Adrenal gland (tissue), 12 donors: ENCODE results near the gene GNS. TPM values are rescaled to one million over a fixed set of nuclear protein-coding genes. Genes with fewer than 3 reads are reported as not detected.

Experiments used
- DNase-seq, 7 donors: peaks; one replicate each; pipeline ENCODE4 v3.0.0-alpha.2; 2019 to 2020
- H3K27ac ChIP-seq, 5 donors: fragments of 200-600 bp; sonication (generic) in 4 of 5; 1 replicate in 3 of 5; 2 replicates in 2 of 5; pipeline versions ENCODE4 v1.5.1 to v1.8.0; 2016 to 2020; ENCODE audit warnings: mild to moderate bottlenecking in 1 of 5
- H3K27me3 ChIP-seq: fragments of 200-600 bp; 2 replicates; pipeline ENCODE4 v1.8.0; 2021
- H3K36me3 ChIP-seq, 2 donors: fragments of 200-600 bp; replicated peaks in 1 of 2; 1 replicate in 1 of 2; 2 replicates in 1 of 2; pipeline versions ENCODE4 v1.5.1 to v1.8.0; 2018 to 2022
- H3K4me1 ChIP-seq, 2 donors: fragments of 200-600 bp; replicated peaks in 1 of 2; 1 replicate in 1 of 2; 2 replicates in 1 of 2; pipeline versions ENCODE4 v1.5.1 to v1.8.0; 2018 to 2021
- H3K4me3 ChIP-seq, 4 donors: fragments of 200-600 bp; sonication (generic) in 3 of 4; one replicate each; pipeline ENCODE4 v1.5.1; 2016 to 2018
- H3K9me3 ChIP-seq, 3 donors: fragments of 200-600 bp; sonication (generic) in 1 of 3; replicated peaks in 1 of 3; 1 replicate in 2 of 3; 2 replicates in 1 of 3; pipeline versions ENCODE4 v1.5.1 to v1.8.0; 2016 to 2021
- POLR2A ChIP-seq, 2 donors: fragments of 450-650 bp; IDR thresholded peaks; one replicate each; pipeline ENCODE4 v1.6.1; 2017; ENCODE audit warnings: antibody characterized with exemption in 2 of 2, mild to moderate bottlenecking in 2 of 2, moderate library complexity in 1 of 2
- WGBS, 4 donors: extraction: QIAGEN DNeasy Blood & Tissue Kit in 2 of 4; methylation state at CpG; one replicate each; pipeline versions ENCODE4 v1.1.5 to v1.1.7; 2013 to 2017; 5-methylcytosine and 5-hydroxymethylcytosine counted together
- intact Hi-C, 2 donors: fragments of 100-400 bp; cut with DNase I; formaldehyde crosslinking; loops; one replicate each; pipeline versions ENCODE4 v1.14.1 to v1.15.0; 2022 to 2023
- polyA plus RNA-seq, 3 donors: library from polyadenylated mRNA; stranded (reverse); fragments of 200-250 nt in 2 of 3; fragments of 350-450 nt in 1 of 3; fragmentation: Illumina TruSeq in 1 of 3; extraction: RNeasy Lipid Tissue Mini Kit (QIAGEN cat#74804) in 1 of 3; gene quantifications; one replicate each; pipeline ENCODE4 v1.2.3, GENCODE V29; 2013 to 2014
- total RNA-seq, 9 donors: library from RNA; depleted of rRNA in 4 of 9; stranded (reverse); fragments of >200 nt in 4 of 9; fragments of 120-200 nt in 1 of 9; fragmentation: NEBNext Ultra II Directional in 1 of 9; extraction: Animal tissue kit (Norgen Biotek cat#: 25700) in 1 of 9; gene quantifications; one replicate each; pipeline versions ENCODE4 v1.1.0 to v1.2.4, GENCODE V29; 2013 to 2023
- TF ChIP-seq, protein P1 (sequence below), 6 experiments: fragments of 450-650 bp in 4 of 6; fragments of 200-600 bp in 2 of 6; sonication (generic) in 1 of 6; IDR thresholded peaks; 1 replicate in 5 of 6; 2 replicates in 1 of 6; pipeline versions ENCODE4 v1.5.1 to v1.8.0; 2016 to 2021; ENCODE audit warnings: antibody characterized with exemption in 6 of 6, mild to moderate bottlenecking in 2 of 6, moderate library complexity in 1 of 6
- donor health status: healthy with polysubstance abuse.
- donor health status: Bipolar disorder and iron deficiency.
- donor health status: DM: yes; HTN: yes; CAD: no.
- donor health status: DM: no; HTN: no; CAD: no.
- donor health status: DM: no; HTN: no; CAD: no.
- donor health status: DM: yes; HTN: yes; CAD: no.

The GNS gene
- total and polyA plus RNA-seq, 12 donors = 44.3 to 647 (median 567) TPM

DNA sequence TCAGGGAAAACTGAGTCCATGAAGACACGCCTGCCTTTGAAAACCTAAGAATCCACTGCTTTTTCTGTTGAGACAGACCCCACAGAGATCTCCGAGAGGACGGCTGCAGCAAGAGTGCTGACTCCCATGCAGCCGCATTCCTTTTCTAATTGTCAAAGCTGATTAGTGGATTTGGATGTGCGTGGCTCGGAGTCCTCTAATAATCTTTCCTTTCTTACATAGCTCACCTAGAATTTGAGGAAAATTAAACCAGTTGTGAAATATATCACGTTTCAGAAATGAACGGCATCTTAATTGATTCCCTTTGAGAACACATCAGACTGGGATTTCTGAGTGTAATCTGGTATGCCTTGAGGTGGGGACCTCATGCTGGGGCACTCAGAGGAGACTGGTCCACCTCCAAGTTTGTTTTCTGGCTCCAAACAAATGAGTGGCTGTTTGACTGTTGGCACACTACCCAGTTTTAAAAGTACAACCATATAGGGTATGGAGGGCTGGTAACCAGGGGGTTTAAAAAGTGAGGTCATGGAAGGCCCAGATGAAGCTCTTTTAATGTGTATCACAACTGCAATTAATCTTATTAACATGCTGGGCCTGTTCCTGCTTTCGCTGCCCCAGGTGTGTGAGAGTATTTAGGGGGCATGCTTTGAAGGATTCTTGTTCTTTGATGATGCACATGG lies 85.6 kb downstream of the GNS start:
- no peaks in the 10 kb centered on the region for H3K27me3 ChIP-seq
- no peaks in the 10 kb centered on the region for H3K9me3 ChIP-seq
- peaks cover 63 to 81% of the 10 kb centered on the region in 2 donors for H3K4me1 ChIP-seq
- no peak for TF ChIP-seq POLR2A (IDR thresholded peaks at IDR 0.05)
- TF ChIP-seq, protein P1, sequence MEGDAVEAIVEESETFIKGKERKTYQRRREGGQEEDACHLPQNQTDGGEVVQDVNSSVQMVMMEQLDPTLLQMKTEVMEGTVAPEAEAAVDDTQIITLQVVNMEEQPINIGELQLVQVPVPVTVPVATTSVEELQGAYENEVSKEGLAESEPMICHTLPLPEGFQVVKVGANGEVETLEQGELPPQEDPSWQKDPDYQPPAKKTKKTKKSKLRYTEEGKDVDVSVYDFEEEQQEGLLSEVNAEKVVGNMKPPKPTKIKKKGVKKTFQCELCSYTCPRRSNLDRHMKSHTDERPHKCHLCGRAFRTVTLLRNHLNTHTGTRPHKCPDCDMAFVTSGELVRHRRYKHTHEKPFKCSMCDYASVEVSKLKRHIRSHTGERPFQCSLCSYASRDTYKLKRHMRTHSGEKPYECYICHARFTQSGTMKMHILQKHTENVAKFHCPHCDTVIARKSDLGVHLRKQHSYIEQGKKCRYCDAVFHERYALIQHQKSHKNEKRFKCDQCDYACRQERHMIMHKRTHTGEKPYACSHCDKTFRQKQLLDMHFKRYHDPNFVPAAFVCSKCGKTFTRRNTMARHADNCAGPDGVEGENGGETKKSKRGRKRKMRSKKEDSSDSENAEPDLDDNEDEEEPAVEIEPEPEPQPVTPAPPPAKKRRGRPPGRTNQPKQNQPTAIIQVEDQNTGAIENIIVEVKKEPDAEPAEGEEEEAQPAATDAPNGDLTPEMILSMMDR (IDR thresholded peaks at IDR 0.05) = no peak
- intact Hi-C loops = loop anchor here (10.0 kb wide), 1 partner anchor 59 kb away; the partner anchor contains the start of gene RASSF3 (in 2 of the 2)
- DNase-seq = no peak
- H3K4me3 ChIP-seq = no peak overlapping the region
- peak overlapping the region in 4 of 5 donors; percentile 7 to 88 (median 40) for H3K27ac ChIP-seq
- 67 to 71% (median 68%) methylated on average over 8 to 9 of the region's 9 CpGs for WGBS, 4 donors
- no peaks in the 10 kb centered on the region for H3K36me3 ChIP-seq

DNA sequence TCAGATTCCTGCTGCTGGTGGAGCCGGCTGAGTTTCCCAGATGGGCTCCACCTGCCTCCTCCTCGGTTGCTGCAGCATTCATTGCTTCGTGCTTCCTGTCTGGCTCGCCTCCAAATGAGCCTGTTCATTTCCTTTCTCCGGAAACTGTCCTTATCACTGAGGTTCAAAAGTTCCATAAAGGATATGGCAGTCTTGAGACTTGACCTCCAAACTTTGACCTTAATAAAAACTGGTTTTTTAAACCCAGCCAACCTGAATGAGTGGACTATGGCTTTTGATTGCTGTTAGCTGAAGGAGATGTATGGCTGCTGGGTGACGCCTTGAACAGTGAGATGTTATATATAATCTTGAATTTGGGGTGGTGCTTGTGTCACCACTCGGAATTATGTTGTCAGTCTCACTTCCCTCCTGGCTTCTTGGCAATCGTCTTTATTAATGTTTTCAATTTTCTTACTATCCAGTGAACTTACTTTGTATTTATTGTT lies 86.2 kb downstream of the GNS start:
- Histone ChIP-seq H3K4me1 (peaks cover 64 to 85% of the 10 kb centered on the region in 2 donors), H3K4me3 (no peak overlapping the region), H3K36me3 (no peaks in the 10 kb centered on the region), H3K27ac (peak overlapping the region in 4 of 5 donors; percentile 7 to 88 (median 62)), H3K9me3 (no peaks in the 10 kb centered on the region), H3K27me3 (no peaks in the 10 kb centered on the region)
- intact Hi-C loops = loop anchor here (10.0 kb wide), 1 partner anchor 58 kb away; the partner anchor contains the start of gene RASSF3 (in 2 of the 2)
- peak; percentile 47 to 84 (median 70) for DNase-seq
- TF ChIP-seq POLR2A (IDR thresholded peaks at IDR 0.05) = no peak
- TF ChIP-seq, protein P1 (IDR thresholded peaks at IDR 0.05) = no peak
- WGBS, 4 donors = 8 to 13% (median 10%) methylated on average over 8 of the region's 8 CpGs

DNA sequence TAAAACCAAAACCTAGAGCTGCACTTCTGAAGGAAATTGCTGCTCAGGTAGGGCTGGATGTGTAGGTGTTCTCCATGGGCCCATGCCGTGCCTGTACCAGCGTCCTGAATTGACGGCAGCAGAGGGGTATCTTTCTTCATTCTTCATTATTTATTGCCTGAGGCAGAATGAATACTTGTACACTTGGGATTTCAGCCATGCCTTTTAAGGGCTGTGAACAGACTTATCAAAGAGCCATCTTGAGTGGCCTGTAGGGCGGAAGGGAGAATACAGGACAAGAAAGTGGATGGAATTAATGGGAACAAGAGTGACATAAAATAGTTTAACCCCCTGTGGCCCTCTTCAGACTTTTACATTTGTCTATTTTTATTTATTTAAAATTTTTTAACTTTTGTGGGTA lies 87.5 kb downstream of the GNS start:
- 42 to 69% (median 60%) methylated on average over 4 of the region's 4 CpGs for WGBS, 4 donors
- DNase-seq = no peak
- H3K4me1 ChIP-seq = peaks cover 71 to 89% of the 10 kb centered on the region in 2 donors
- intact Hi-C loops = loop anchor here (10.0 kb wide), 1 partner anchor 57 kb away; the partner anchor contains the start of gene RASSF3 (in 2 of the 2)
- H3K4me3 ChIP-seq = no peak overlapping the region
- H3K9me3 ChIP-seq = no peaks in the 10 kb centered on the region
- no peaks in the 10 kb centered on the region for H3K27me3 ChIP-seq
- no peaks in the 10 kb centered on the region for H3K36me3 ChIP-seq
- H3K27ac ChIP-seq = peak overlapping the region in 3 of 5 donors; percentile 80 to 88 (median 86)
- TF ChIP-seq, protein P1 (IDR thresholded peaks at IDR 0.05) = no peak
- no peak for TF ChIP-seq POLR2A (IDR thresholded peaks at IDR 0.05)

DNA sequence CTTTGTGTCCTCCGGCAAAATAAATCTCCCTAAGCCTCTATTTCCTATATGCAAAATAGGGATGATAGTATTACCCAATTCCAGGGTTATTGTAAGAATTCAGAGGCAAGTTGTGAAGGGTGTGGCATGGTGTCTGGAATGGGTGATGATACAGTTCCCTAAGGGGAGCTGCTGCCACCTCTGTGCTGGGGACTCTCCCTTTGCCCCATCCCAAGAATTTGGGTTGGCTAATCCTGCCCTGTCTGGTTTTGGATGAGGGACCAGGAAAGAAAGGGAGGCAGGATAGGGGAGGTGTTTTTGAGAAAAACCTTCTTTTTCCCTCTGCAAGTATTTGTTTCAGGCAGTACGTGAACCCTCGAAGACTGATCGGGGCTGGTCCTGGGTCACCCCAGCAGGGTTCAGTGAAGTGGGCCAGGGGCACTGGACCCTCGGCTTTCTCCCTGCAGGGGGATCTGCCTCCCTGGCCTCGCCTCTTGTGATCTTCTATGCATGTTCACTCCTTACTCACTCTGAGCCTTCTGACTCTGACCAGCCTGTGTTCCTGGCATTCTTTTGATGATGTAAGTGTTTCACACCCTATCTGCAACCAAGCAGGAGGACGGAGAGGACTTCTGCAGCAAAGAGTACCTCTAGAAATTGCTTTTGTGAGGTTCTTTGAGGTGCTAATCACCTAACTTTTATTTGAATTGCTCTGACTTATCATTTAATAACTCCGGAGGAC lies 88.1 kb downstream of the GNS start:
- Histone ChIP-seq H3K27ac (peak overlapping the region; percentile 8 to 88 (median 80)), H3K4me3 (no peak overlapping the region), H3K27me3 (no peaks in the 10 kb centered on the region), H3K9me3 (no peaks in the 10 kb centered on the region), H3K36me3 (no peaks in the 10 kb centered on the region), H3K4me1 (peaks cover 76 to 93% of the 10 kb centered on the region in 2 donors)
- intact Hi-C loops = loop anchor here (10.0 kb wide), 1 partner anchor 56 kb away; the partner anchor contains the start of gene RASSF3 (in 2 of the 2)
- 47 to 60% (median 51%) methylated on average over 8 of the region's 8 CpGs for WGBS, 4 donors
- TF ChIP-seq, protein P1 (IDR thresholded peaks at IDR 0.05) = no peak
- TF ChIP-seq POLR2A (IDR thresholded peaks at IDR 0.05) = peak in 1 of 2 donors; percentile 63
- peak; percentile 39 to 73 (median 64) for DNase-seq
